IMR-90 (cell line): ENCODE data around the gene C10orf88. TPM values are rescaled to one million over a fixed set of nuclear protein-coding genes. Genes with fewer than 3 reads are reported as not detected.

Experiments used
- ATAC-seq: fragments of 200-7000 bp; cut with Tn5 transposase; 2 replicates; pipeline ENCODE4 v1.9.1; 2020; ENCODE audit warnings: low read depth, mild to moderate bottlenecking, moderate library complexity
- BruUV-seq: library from RNA; stranded (reverse); fragments of 400-500 nt; replicated peaks from 2 replicates; lab custom pipeline; 2021; lab: Mats Ljungman, UMichigan
- CTCF ChIA-PET: fragments of 300-600 bp; formaldehyde crosslinking; extraction: SDS; loops from one replicate; lab custom pipeline; 2021; ENCODE audit warnings: antibody characterized with exemption; lab: Yijun Ruan, JAX
- POLR2A ChIA-PET: fragments of 300-600 bp; sonication (Branson Sonifier 250); formaldehyde crosslinking; loops from one replicate; lab custom pipeline; 2022; ENCODE audit warnings: antibody characterized with exemption; ENCODE audit not compliant: unreplicated experiment; lab: Charles Lee
- DNase-seq: peaks from one replicate; pipeline ENCODE4 v3.0.0; 2013
- H2AFZ ChIP-seq: replicated peaks from 2 replicates; pipeline ENCODE3; 2013; ENCODE audit warnings: low read length, mild to moderate bottlenecking; ENCODE audit not compliant: poor library complexity
- H2AK5ac ChIP-seq: 2 replicates; pipeline ENCODE4 v1.6.1; 2013; ENCODE audit warnings: low read depth, low read length, inconsistent platforms
- H2AK9ac ChIP-seq: replicated peaks from 2 replicates; pipeline ENCODE3; 2013; ENCODE audit warnings: mild to moderate bottlenecking, low read depth, low read length, moderate library complexity; ENCODE audit not compliant: poor library complexity
- H2BK120ac ChIP-seq: 2 replicates; pipeline ENCODE4 v1.6.1; 2013; ENCODE audit warnings: low read depth, low read length, inconsistent platforms
- H2BK15ac ChIP-seq: 3 replicates; pipeline ENCODE4 v1.6.1; 2013; ENCODE audit warnings: low read depth, low read length, inconsistent platforms
- H2BK20ac ChIP-seq: 2 replicates; pipeline ENCODE4 v1.6.1; 2013; ENCODE audit warnings: low read depth, mild to moderate bottlenecking, inconsistent platforms, low read length, moderate library complexity
- H2BK5ac ChIP-seq: 2 replicates; pipeline ENCODE4 v1.6.1; 2013; ENCODE audit warnings: mild to moderate bottlenecking, low read depth, low read length, inconsistent platforms; ENCODE audit not compliant: poor library complexity, severe bottlenecking
- H3K14ac ChIP-seq: replicated peaks from 2 replicates; pipeline ENCODE4 v1.6.1; 2013; ENCODE audit warnings: low read depth, low read length, inconsistent platforms
- H3K18ac ChIP-seq: 2 replicates; pipeline ENCODE4 v1.6.1; 2013; ENCODE audit warnings: low read depth, low read length, control low read depth
- H3K23ac ChIP-seq: 2 replicates; pipeline ENCODE4 v1.6.1; 2013; ENCODE audit warnings: low read depth, low read length, inconsistent platforms
- H3K27ac ChIP-seq: 2 replicates; pipeline ENCODE4 v1.5.1; 2013; ENCODE audit warnings: mild to moderate bottlenecking, control low read depth, low read length; ENCODE audit not compliant: insufficient read depth
- H3K27me3 ChIP-seq: 2 replicates; pipeline ENCODE4 v1.6.1; 2013; ENCODE audit warnings: low read length; ENCODE audit not compliant: control insufficient read depth, insufficient read depth
- H3K36me3 ChIP-seq: 2 replicates; pipeline ENCODE4 v1.6.1; 2013; ENCODE audit warnings: low read length, mixed read lengths; ENCODE audit not compliant: control insufficient read depth, insufficient read depth
- H3K4ac ChIP-seq: 2 replicates; pipeline ENCODE4 v1.6.1; 2013; ENCODE audit warnings: low read depth, low read length, inconsistent platforms
- H3K4me1 ChIP-seq: 2 replicates; pipeline ENCODE4 v1.6.1; 2013; ENCODE audit warnings: low read length, mixed read lengths; ENCODE audit not compliant: control insufficient read depth, insufficient read depth
- H3K4me2 ChIP-seq: 2 replicates; pipeline ENCODE4 v1.6.1; 2013; ENCODE audit warnings: low read depth, mild to moderate bottlenecking, control low read depth, low read length, moderate library complexity
- H3K4me3 ChIP-seq: 2 replicates; pipeline ENCODE4 v1.5.1; 2013; ENCODE audit warnings: low read depth, mild to moderate bottlenecking, control low read depth, low read length, moderate library complexity; ENCODE audit not compliant: insufficient read depth
- H3K56ac ChIP-seq: 2 replicates; pipeline ENCODE4 v1.6.1; 2013; ENCODE audit warnings: low read length, inconsistent platforms; ENCODE audit not compliant: insufficient read depth; ENCODE audit errors: extremely low read depth
- H3K79me1 ChIP-seq, 2 experiments: 2 replicates each; pipeline ENCODE4 v1.6.1; 2013; ENCODE audit warnings: low read length in 2 of 2, inconsistent platforms in 1 of 2, low read depth in 1 of 2
- H3K9ac ChIP-seq: 2 replicates; pipeline ENCODE4 v1.6.1; 2013; ENCODE audit warnings: low read depth, low read length, control low read depth
- H3K9me1 ChIP-seq: 2 replicates; pipeline ENCODE4 v1.6.1; 2013; ENCODE audit warnings: low read length, inconsistent platforms; ENCODE audit not compliant: insufficient read depth
- H3K9me3 ChIP-seq: 2 replicates; pipeline ENCODE4 v1.6.1; 2013; ENCODE audit warnings: low read length; ENCODE audit not compliant: control insufficient read depth, insufficient read depth
- H4K20me1 ChIP-seq: 2 replicates; pipeline ENCODE4 v1.6.1; 2013; ENCODE audit warnings: low read length, inconsistent platforms; ENCODE audit not compliant: insufficient read depth
- H4K5ac ChIP-seq: 2 replicates; pipeline ENCODE4 v1.6.1; 2013; ENCODE audit warnings: mild to moderate bottlenecking, low read depth, low read length, control low read depth
- H4K8ac ChIP-seq, 2 experiments: 2 replicates each; pipeline ENCODE4 v1.6.1; 2013; ENCODE audit warnings: low read depth in 2 of 2, low read length in 2 of 2, control low read depth in 1 of 2, inconsistent platforms in 1 of 2
- H4K91ac ChIP-seq: 2 replicates; pipeline ENCODE4 v1.6.1; 2013; ENCODE audit warnings: low read depth, low read length, inconsistent platforms; ENCODE audit not compliant: insufficient read depth
- CHD1 ChIP-seq: IDR thresholded peaks from 2 replicates; pipeline ENCODE4 v1.6.1; 2012; ENCODE audit warnings: low read depth, low read length, improper control_type of control experiment
- MAFK ChIP-seq: IDR thresholded peaks from 2 replicates; pipeline ENCODE4 v1.6.1; 2012; ENCODE audit warnings: low read depth, low read length, improper control_type of control experiment
- WGBS, 2 experiments: methylation state at CpG; one replicate each; pipeline versions ENCODE4 v1.1.5 to v1.1.7; 2013; ENCODE audit warnings: missing lambda C conversion rate in 2 of 2; ENCODE audit not compliant: insufficient read length in 1 of 2; ENCODE audit errors: extremely low coverage in 2 of 2; 5-methylcytosine and 5-hydroxymethylcytosine counted together
- dilution Hi-C: fragments of 300-500 bp; cut with HindIII; formaldehyde crosslinking; loops from one replicate; pipeline ENCODE4 v1.14.3; 2018; ENCODE audit warnings: low sequenced_read_pairs; ENCODE audit not compliant: unreplicated experiment
- in situ Hi-C: fragments of 300-500 bp; cut with MboI; formaldehyde crosslinking; loops from 3 replicates; pipeline ENCODE4 v1.14.3; 2019; ENCODE audit warnings: low sequenced_read_pairs, inconsistent platforms, mixed read lengths
- intact Hi-C: fragments of 100-400 bp; cut with micrococcal nuclease; formaldehyde crosslinking; loops from 2 replicates; pipeline ENCODE4 v1.10.0; 2022
- polyA plus RNA-seq, 3 experiments: library from polyadenylated mRNA; depleted of rRNA; stranded (reverse); fragments of >200 nt; gene quantifications; 2 replicates each; pipeline ENCODE4 v1.2.3, GENCODE V29; 2012; ENCODE audit warnings: low replicate concordance in 1 of 3
- total RNA-seq: library from RNA; depleted of rRNA; stranded (reverse); fragments of >200 nt; gene quantifications from 2 replicates; pipeline ENCODE4 v1.2.3, GENCODE V29; 2012

C10orf88 gene
- total and polyA plus RNA-seq, 2 of the 4 experiments (the other 2 are of a cell fraction), result 5.9 to 12.2 TPM

- Histone ChIP-seq H2BK20ac (no peak overlapping the region), H4K91ac (no peak overlapping the region), H2BK120ac (no peak overlapping the region), H3K23ac (no peak overlapping the region), H3K79me1 (peaks cover 22 to 28% of the 10 kb centered on the region in 2 experiments; a peak in 3 of 4 replicates), H3K14ac (no peak overlapping the region), H3K56ac (no peak overlapping the region), H3K18ac (no peak overlapping the region), H3K27me3 (no peaks in the 10 kb centered on the region), H2BK15ac (no peak overlapping the region), H3K4me2 (no peak overlapping the region), H3K9me1 (no peaks in the 10 kb centered on the region), H3K9me3 (no peaks in the 10 kb centered on the region), H2AK5ac (no peak overlapping the region), H3K4me1 (no peaks in the 10 kb centered on the region; the same call in 1 of the 2 replicates), H2AFZ (no peak overlapping the region), H2BK5ac (no peak overlapping the region), H3K4ac (no peak overlapping the region), H3K36me3 (peaks cover 9% of the 10 kb centered on the region), H2AK9ac (no peak overlapping the region), H3K9ac (no peak overlapping the region), H3K4me3 (no peak overlapping the region), H4K5ac (no peak overlapping the region), H4K20me1 (peaks cover 3% of the 10 kb centered on the region; the same call in 1 of the 2 replicates), H3K27ac (no peak overlapping the region), H4K8ac (no peak overlapping the region)
- BruUV-seq, result no TSS peak
- in situ Hi-C loops, result no loop called here
- ChIA-PET POLR2A (no interaction called here), CTCF (no interaction called here)
- no peak for ATAC-seq
- TF ChIP-seq MAFK, result no peak
- no peak for TF ChIP-seq CHD1
- intact Hi-C loops, result no loop called here
- no peak for DNase-seq
- dilution Hi-C loops, result no loop called here
- no CpG with 5 or more reads among the region's 3 CpGs for WGBS, 2 experiments
Observed at GRCh38 chr10:122999347-122999746, 45.3 kb upstream of the C10orf88 start.
